Measurements from ENCODE around the gene C19orf47.
"Not testable (repeated sequence)": the region's sequence is repeated elsewhere in the genome, so short reads cannot be mapped to it uniquely, and the experiment has no call there.

Gene C19orf47

GRCh38 chr19:40344422-40344821, 3.8 kb downstream of the C19orf47 start:
- DNase-seq (ENCODE audit: low read depth) = no peak

- no peak for DNase-seq (ENCODE audit: low read depth)
Measured at GRCh38 chr19:40342644-40343311, 5.4 kb downstream of the C19orf47 start.

- DNase-seq (ENCODE audit: low read depth) = no peak
Measured at GRCh38 chr19:40341601-40342482, 6.4 kb downstream of the C19orf47 start.

GRCh38 chr19:40339018-40339728, 9.0 kb downstream of the C19orf47 start:
- DNase-seq (ENCODE audit: low read depth) = no peak

- no peak for DNase-seq (ENCODE audit: low read depth)
Measured at GRCh38 chr19:40337594-40337993, 10.6 kb downstream of the C19orf47 start.

GRCh38 chr19:40337107-40337506, 11.1 kb downstream of the C19orf47 start:
- DNase-seq (ENCODE audit: low read depth) = no peak

- no peak for DNase-seq (ENCODE audit: low read depth)
Measured at GRCh38 chr19:40336601-40336900, 11.6 kb downstream of the C19orf47 start.

- no peak for DNase-seq (ENCODE audit: low read depth)
Measured at GRCh38 chr19:40335855-40336600, 12.2 kb downstream of the C19orf47 start.

GRCh38 chr19:40335101-40335500, 13.1 kb downstream of the C19orf47 start:
- DNase-seq (ENCODE audit: low read depth) = no peak

- not testable (repeated sequence) for DNase-seq (ENCODE audit: low read depth)
Measured at GRCh38 chr19:40333083-40333482, 15.1 kb downstream of the C19orf47 start.

GRCh38 chr19:40332669-40333068, 15.5 kb downstream of the C19orf47 start:
- no peak for DNase-seq (ENCODE audit: low read depth)

GRCh38 chr19:40331052-40331451, 17.1 kb downstream of the C19orf47 start:
- no peak for DNase-seq (ENCODE audit: low read depth)

GRCh38 chr19:40326201-40326600, 22.0 kb downstream of the C19orf47 start:
- no peak for DNase-seq (ENCODE audit: low read depth)

- DNase-seq (ENCODE audit: low read depth) = no peak
Measured at GRCh38 chr19:40323705-40324104, 24.5 kb downstream of the C19orf47 start.

- no peak for DNase-seq (ENCODE audit: low read depth)
Measured at GRCh38 chr19:40322951-40323615, 25.1 kb downstream of the C19orf47 start.

GRCh38 chr19:40322271-40322610, 26.0 kb downstream of the C19orf47 start:
- no peak for DNase-seq (ENCODE audit: low read depth)

- DNase-seq (ENCODE audit: low read depth) = no peak
Measured at GRCh38 chr19:40321566-40322270, 26.5 kb downstream of the C19orf47 start.

GRCh38 chr19:40321076-40321475, 27.1 kb downstream of the C19orf47 start:
- DNase-seq (ENCODE audit: low read depth) = no peak

- no peak for DNase-seq (ENCODE audit: low read depth)
Measured at GRCh38 chr19:40320558-40320935, 27.6 kb downstream of the C19orf47 start.

- DNase-seq (ENCODE audit: low read depth) = no peak
Measured at GRCh38 chr19:40317338-40317737, 30.9 kb downstream of the C19orf47 start.

- DNase-seq (ENCODE audit: low read depth) = no peak
Measured at GRCh38 chr19:40315812-40316470, 32.3 kb downstream of the C19orf47 start.
